HG02678 (cell line): Measurements from ENCODE around the gene IL15RA.
A peak's percentile ranks its signal among the peaks of the same experiment; 100 is the strongest.

Experiments used
- ATAC-seq: cut with Tn5 transposase; IDR thresholded peaks from one replicate; pipeline ENCODE4 v1.9.1; 2021; ENCODE audit warnings: mild to moderate bottlenecking, moderate library complexity; ENCODE audit not compliant: unreplicated experiment

The IL15RA gene

DNA sequence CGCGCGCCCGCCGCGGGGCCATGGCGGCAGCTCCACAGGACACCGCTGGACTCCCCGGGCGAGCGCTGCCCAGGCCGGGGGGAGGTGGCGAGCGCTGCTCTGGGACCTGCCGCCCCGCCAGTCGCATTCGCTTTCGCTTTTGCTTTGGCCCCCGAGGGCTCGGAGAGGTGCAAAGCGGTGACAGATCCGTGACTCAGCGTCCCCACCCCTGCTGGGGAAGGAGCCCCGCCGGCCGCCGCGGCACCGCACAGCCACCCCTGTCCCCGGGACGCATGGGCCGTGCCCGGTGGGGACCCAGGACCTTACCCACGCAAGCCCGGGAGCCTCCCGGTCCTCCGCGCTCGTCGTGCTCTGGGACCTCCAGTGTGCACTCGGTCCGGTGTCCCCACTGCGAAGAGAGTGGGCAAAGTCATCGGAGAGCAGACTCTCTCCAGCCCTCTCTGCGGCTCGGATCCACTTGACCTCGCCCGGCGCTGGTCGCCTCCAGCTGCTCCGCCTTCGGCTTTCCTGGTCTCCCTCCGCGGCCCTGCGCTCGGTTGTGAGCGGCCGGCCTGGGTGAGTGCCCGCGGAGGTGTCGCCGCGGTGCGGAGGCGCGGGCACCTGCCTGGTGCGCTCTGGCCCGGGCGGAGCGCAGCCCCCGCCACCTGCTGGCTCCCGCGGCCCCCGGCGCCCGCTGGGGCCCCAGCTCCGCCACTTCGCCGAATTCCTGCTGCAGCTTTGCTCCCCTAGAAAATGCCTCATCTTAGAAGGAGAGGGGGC lies at the start of gene IL15RA:
Gene IL15RA (minus strand): TSS at position 73 of the 759 bp plus-strand sequence. CDS start 51 bp downstream, at position 22.
- peak; percentile 59 for ATAC-seq

DNA sequence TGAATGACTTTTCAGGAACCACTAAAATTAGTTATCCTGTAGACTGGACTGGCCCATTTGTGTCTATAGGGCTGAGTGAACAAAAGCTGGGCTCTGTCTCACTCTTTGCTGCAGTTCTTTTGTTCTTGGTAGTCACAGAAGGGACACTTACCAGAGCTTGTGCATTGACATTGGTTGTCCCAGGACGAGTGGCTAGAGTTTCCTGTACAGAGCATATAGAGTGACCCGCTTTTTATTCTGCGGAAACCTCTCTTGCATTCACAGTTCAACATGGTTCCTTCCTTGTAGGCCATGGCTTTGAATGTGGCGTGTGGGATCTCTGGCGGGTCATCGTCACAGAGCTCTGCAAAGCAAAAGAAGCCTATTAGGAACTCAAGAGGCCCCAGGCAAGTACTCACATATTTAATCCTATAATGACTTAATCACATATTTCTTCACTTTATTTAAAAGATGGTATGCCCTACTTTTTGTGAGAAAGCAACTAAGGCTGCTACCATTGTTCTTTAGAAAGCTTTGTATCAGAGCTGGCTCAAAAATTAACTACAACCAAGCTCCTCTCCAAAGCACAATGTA lies 48.4 kb upstream of the IL15RA start:
- ATAC-seq = no peak

DNA sequence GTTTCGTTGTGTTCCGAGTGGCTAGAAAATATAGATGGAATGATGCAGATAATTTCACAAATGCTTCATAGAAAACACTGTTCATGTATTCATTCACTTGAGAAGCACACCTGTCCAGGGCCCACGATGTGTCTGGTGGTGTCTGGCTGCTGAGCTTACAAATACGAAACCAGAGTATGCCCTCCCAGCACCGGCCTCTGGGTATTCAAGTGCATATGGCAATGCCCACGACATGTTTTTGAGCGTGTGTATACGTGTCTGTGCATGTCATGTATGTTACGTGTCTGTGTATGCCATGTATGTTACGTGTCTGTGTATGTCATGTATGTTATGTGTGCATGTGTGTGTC lies 47.0 kb upstream of the IL15RA start:
- ATAC-seq = no peak

GRCh38 chr10:6023661-6024333 lies 46.5 kb upstream of the IL15RA start:
- ATAC-seq = no peak

GRCh38 chr10:6022660-6023059 lies 45.3 kb upstream of the IL15RA start:
- ATAC-seq = no peak

DNA sequence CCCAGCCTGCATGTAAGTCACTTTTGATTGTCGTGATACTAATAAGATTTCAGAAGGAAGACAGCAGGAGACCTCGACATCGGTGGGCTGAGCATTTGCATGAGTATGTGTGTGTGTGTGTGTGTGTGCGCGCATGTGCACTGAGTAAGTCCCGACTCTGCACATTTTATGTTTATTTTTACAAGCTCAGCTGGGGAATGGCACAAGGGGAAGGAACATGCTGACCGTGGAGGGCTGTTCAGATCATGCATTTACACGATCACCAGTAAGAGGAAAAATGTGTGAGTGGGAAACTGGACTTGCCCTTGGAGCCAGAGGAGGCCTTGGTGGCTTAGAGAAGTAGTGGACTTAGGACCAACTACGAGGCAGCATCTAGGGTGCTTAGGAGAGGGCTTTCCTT lies 43.5 kb upstream of the IL15RA start:
- no peak for ATAC-seq

- no peak for ATAC-seq
These were observed 42.5 kb upstream of the IL15RA start for GRCh38 chr10:6019796-6020195.

DNA sequence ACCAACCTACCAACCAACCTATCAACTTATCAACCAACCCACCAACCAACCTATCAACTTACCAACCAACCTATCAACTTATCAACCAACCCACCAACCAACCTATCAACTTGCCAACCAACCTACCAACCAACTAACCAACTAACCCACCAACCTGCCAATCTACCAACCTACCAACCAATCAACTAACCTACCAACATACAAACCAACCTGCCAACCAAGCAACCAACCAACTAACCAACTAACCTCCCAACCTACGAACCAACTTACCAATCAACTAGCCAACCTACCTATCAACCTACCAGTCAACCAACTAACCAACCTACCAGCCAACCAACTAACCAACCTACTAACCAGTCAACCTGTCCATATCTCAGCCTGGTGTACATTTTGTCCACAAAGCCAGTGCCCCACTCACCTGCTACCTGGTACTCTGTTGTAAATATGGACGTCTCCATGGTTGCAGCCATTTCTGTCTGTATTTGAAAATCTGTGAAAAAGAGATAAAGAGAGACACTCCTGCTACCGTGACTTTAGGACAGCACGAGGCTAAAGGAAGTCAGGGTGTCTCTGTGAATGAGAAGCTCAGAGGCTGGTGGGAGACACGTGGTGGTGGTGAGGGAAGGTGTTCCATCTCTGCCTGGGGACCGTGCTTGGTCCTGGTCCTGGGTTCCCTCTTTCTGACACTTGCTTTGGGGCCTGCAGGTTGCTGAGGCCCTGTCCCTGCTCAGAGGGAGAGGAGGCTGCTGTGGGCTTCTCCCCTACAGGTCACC lies 41.9 kb upstream of the IL15RA start:
- no peak for ATAC-seq

GRCh38 chr10:6018422-6018821 lies 41.1 kb upstream of the IL15RA start:
- no peak for ATAC-seq

- no peak for ATAC-seq
These were observed 40.5 kb upstream of the IL15RA start for GRCh38 chr10:6017781-6018354.

- ATAC-seq = no peak
These were observed 37.0 kb upstream of the IL15RA start for GRCh38 chr10:6014241-6014761.

GRCh38 chr10:6013413-6014192 lies 36.3 kb upstream of the IL15RA start:
- ATAC-seq = no peak

DNA sequence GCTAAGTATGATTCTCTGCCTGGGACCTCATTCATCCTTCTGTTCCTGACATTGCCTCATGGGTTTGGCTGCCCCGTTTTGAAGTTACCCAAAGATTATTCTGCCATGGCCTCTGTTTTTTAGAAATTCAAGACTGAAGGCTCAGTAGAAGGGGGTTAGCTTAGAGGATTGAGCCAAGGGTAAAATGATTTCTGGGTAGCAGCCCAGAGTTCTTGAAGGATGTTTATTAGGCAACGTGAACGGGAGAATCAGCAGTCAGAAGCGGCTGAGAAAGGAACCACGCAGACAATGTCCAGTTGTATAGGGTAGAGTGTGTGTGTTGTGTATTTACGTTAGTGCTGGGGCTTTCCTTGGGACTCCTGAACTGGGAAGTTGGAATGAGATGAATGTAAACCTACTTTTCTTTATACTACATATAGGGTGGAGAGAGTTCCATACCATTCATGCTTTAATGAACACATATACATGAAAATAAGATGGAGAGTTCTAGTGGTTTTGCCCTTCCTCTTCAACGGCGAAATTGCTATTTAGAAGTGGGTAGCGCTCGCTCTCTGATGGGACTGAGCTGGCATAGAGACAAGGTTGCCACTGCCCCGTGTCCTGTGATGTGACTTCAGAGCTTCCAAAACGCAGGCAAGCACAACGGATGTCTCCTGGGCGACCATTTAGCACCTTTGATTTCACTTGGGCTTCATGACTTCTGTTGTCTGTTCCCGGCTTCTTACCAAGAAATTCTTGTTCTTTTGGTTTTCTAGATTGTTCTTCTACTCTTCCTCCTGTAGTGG lies 35.0 kb upstream of the IL15RA start:
- no peak for ATAC-seq

DNA sequence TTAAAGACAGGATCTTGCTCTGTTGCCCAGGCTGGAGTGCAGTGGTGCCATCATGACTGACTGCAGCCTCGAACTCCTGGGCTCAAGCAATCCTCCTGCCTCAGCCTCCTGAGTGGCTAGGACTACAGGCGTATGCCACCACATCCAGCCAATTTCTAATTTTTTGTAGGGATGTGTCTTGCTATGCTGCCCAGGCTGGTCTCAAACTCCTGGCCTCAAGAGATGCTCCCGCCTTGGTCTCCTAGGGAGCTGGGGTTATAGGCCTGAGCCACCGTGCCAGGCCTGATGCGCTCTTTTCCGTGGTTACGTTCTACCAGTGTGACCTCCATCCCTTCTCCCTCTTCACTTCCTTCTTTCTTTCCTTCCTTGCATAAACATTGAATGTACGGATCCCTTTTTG lies 34.2 kb upstream of the IL15RA start:
- ATAC-seq = no peak

GRCh38 chr10:6010569-6010968 lies 33.2 kb upstream of the IL15RA start:
- ATAC-seq = no peak

DNA sequence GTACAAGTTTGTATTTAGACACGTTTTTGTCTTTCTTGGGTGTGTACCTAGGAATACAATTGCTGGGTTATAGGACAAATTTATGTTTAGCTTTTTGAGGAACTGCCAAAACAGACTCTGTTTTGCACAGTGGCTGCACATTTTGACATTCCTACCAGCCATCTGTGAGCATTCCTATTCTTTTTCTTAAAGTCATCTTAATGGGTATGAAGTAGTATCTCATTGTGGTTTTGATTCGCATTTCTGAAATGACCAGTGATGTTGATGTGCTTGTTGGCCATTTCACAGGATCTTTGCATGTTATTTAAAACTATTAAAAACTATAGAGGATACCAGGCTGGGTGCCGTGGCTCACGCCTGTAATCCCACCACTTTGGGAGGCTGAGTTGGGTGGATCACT lies 32.6 kb upstream of the IL15RA start:
- no peak for ATAC-seq

DNA sequence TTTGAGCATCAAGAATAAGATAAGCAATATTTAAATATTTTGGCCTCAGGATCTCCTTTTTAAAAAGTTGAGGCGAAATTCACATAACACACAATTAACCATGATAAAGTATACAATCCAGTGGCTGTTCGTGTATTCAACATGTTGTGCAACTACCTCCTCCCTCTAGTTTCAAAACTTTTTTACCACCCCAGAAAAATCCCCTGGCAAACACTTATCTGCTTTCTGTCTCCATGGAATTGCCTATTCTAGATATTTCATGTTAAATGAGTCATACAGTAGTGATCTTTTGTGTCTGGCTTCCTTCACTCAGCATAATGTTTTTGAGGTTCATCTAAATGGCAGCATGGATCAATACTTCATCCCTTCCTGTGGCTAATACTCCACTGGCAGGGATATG lies 31.8 kb upstream of the IL15RA start:
- no peak for ATAC-seq

DNA sequence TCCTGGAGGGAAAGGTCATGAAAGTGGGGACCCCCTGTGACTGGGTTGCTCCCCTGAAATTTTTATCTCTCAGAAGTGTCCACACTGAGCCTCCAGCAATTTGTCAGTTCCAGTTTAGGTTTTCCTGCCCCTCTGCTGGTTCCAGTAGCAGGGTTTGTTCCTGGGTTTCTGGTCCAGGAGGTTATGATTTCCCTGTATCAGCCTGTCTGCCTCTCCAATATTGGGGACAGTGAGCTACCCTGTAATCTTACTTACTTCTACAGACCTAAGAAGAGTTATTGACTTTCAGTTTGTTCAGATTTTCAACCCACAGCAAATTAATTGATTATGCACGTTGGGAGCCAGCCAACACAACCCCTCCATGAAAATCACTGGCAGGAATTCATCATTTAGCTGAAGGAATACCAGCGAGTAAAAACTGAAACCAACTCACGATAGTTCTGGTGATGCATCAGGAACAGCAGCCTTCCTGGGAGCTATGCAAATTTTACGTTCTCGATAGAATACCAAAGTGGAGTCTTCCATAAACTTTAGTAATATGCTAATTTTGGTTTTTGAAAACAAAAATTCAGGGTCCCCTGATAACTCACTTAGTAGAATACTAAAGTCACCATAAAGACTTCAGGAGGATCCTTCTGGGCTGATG lies 31.3 kb upstream of the IL15RA start:
- ATAC-seq = no peak

DNA sequence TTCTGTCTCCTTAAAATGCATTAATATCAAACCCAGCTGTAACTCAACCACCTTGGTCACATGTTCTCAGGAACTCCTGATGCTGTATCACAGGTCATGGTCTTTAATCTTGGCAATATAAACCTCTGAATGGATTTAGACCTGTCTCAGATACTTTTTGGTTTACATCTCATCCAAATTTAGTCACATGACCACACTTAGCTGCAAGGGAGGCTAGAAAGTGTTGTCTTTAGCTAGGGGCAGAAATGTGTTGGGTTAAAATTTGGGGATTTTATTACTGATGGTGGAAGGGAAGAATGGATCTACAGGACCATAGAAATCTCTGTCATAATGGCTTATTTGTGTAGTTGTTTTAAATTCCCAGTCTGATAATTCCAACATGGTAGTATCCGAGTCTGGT lies 29.6 kb upstream of the IL15RA start:
- no peak for ATAC-seq
